ENCODE data around the gene PRDM11. TPM values are rescaled to one million over a fixed set of nuclear protein-coding genes. Genes with fewer than 3 reads are reported as not detected.

Gene PRDM11
- total RNA-seq, 1 donor from 2014 or later, result 24.0 TPM

GRCh38 chr11:45156741-45157140 lies 10.3 kb downstream of the PRDM11 start:
- Mint-ChIP-seq H3K27me3 (no peaks in the 10 kb centered on the region), H3K9me3 (no peaks in the 10 kb centered on the region), H3K27ac (peak overlapping the region; percentile 71), H3K4me1 (ENCODE audit: unreplicated experiment) (peaks cover 51% of the 10 kb centered on the region), H3K4me3 (peak overlapping the region; percentile 67), H3K36me3 (peaks cover 7% of the 10 kb centered on the region)
- TF ChIP-seq, protein P1, sequence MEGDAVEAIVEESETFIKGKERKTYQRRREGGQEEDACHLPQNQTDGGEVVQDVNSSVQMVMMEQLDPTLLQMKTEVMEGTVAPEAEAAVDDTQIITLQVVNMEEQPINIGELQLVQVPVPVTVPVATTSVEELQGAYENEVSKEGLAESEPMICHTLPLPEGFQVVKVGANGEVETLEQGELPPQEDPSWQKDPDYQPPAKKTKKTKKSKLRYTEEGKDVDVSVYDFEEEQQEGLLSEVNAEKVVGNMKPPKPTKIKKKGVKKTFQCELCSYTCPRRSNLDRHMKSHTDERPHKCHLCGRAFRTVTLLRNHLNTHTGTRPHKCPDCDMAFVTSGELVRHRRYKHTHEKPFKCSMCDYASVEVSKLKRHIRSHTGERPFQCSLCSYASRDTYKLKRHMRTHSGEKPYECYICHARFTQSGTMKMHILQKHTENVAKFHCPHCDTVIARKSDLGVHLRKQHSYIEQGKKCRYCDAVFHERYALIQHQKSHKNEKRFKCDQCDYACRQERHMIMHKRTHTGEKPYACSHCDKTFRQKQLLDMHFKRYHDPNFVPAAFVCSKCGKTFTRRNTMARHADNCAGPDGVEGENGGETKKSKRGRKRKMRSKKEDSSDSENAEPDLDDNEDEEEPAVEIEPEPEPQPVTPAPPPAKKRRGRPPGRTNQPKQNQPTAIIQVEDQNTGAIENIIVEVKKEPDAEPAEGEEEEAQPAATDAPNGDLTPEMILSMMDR (conservative IDR thresholded peaks at IDR 0.05), result no peak
- no peak for DNase-seq (ENCODE audit: extremely low spot score, unreplicated experiment)

- Mint-ChIP-seq H3K27me3 (no peaks in the 10 kb centered on the region), H3K36me3 (peaks cover 7% of the 10 kb centered on the region), H3K9me3 (no peaks in the 10 kb centered on the region), H3K27ac (peak overlapping the region; percentile 77), H3K4me3 (peak overlapping the region; percentile 41), H3K4me1 (ENCODE audit: unreplicated experiment) (peaks cover 55% of the 10 kb centered on the region)
- DNase-seq (ENCODE audit: extremely low spot score, unreplicated experiment), result no peak
- TF ChIP-seq, protein P1 (conservative IDR thresholded peaks at IDR 0.05), result no peak
These were observed 11.1 kb downstream of the PRDM11 start for GRCh38 chr11:45157247-45158209.

DNA sequence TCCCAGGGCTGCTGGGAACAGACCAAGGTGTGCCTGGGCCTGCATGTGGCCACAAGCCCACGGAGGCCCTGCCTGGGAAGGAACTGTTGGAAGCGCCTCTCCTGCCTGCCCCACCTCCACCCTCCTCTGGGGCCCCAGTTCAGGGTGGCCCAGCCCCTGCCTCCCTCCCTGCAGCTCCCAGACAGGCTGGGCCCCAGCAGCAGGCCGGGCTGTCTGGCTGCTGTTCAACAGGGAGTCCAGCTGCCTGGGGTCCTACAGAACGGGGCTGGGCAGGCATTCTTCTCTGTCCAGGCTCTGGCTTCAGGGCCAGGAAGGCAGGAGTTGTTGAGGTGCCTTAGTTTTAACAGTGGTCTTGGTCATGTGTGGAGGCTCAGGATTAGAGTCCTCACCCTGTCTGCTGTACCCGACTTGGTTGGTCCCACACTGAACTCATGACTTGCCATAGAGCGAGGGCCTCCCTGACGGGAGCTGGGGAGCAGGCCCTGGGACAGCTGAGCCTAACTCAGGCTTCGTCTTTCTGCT lies 11.8 kb downstream of the PRDM11 start:
- peak overlapping the region; percentile 41 for H3K4me3 Mint-ChIP-seq
- H3K27ac Mint-ChIP-seq, result peak overlapping the region; percentile 77
- DNase-seq (ENCODE audit: extremely low spot score, unreplicated experiment), result no peak
- H3K9me3 Mint-ChIP-seq, result no peaks in the 10 kb centered on the region
- H3K4me1 Mint-ChIP-seq (ENCODE audit: unreplicated experiment), result peaks cover 57% of the 10 kb centered on the region
- TF ChIP-seq, protein P1 (conservative IDR thresholded peaks at IDR 0.05), result no peak
- no peaks in the 10 kb centered on the region for H3K27me3 Mint-ChIP-seq
- peaks cover 7% of the 10 kb centered on the region for H3K36me3 Mint-ChIP-seq

DNA sequence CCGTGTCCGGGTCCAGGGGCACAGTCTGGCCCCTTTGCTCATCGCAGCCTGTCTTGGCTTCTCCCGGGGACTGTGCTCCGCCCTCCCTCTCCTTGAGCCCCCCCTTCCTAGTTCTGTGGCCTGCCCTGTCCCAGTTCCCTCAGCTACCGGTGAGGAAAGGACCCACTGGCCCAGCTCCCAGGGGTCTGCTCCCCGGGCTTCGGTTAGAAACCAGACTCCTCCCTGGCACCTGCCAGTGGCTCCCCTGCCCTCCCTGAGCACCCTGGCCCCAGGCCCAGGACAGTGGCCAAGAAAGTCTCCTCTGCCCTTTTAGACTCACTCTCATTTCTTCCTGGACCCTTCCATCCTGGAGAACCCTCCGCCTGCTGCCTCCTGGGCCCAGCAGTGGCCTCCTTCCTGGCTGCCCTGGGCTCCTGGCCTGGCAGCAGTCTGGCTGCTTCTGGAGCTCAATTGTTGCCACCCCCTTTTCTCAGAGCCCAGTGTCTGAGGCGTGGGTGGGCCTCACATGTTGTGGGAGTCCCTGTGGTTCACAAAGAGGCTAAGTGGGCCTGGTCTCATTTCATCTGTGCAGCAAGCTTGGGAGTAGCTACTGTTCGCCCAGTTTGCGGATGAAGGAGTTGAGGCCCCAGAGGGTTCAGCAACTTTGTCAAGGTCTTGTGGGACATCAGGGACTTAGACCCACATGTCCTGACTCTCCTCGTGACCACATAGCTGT lies 12.6 kb downstream of the PRDM11 start:
- Mint-ChIP-seq H3K36me3 (peaks cover 7% of the 10 kb centered on the region), H3K4me3 (no peak overlapping the region)

GRCh38 chr11:45159781-45160365 lies 13.4 kb downstream of the PRDM11 start:
- Mint-ChIP-seq H3K36me3 (peaks cover 7% of the 10 kb centered on the region), H3K4me1 (ENCODE audit: unreplicated experiment) (peaks cover 53% of the 10 kb centered on the region), H3K9me3 (no peaks in the 10 kb centered on the region), H3K27me3 (no peaks in the 10 kb centered on the region), H3K4me3 (no peak overlapping the region), H3K27ac (peak overlapping the region; percentile 48)
- TF ChIP-seq, protein P1 (conservative IDR thresholded peaks at IDR 0.05), result no peak
- no peak for DNase-seq (ENCODE audit: extremely low spot score, unreplicated experiment)

More for the DNA sequence above, 12.6 kb downstream of the PRDM11 start:
- Mint-ChIP-seq H3K9me3 (no peaks in the 10 kb centered on the region), H3K27ac (no peak overlapping the region), H3K27me3 (no peaks in the 10 kb centered on the region), H3K4me1 (ENCODE audit: unreplicated experiment) (peaks cover 57% of the 10 kb centered on the region)
- no peak for DNase-seq (ENCODE audit: extremely low spot score, unreplicated experiment)
- TF ChIP-seq, protein P1 (conservative IDR thresholded peaks at IDR 0.05), result no peak

Data from type B pancreatic cell (in vitro differentiated cells).